H1 (cell line): ENCODE results near the gene PTER. TPM values are rescaled to one million over a fixed set of nuclear protein-coding genes. Genes with fewer than 3 reads are reported as not detected.
A peak's percentile ranks its signal among the peaks of the same experiment; 100 is the strongest.

Source experiments
- CTCF ChIA-PET: fragments of 300-600 bp; sonication (Branson Sonifier 250); formaldehyde crosslinking; loops from one replicate; lab custom pipeline; 2021; ENCODE audit not compliant: partially characterized antibody; lab: Charles Lee
- POLR2A ChIA-PET: fragments of 300-600 bp; sonication (Branson Sonifier 250); formaldehyde crosslinking; loops from one replicate; lab custom pipeline; 2021; ENCODE audit warnings: inconsistent platforms; ENCODE audit not compliant: partially characterized antibody; lab: Charles Lee
- DNase-seq, 2 experiments: peaks; one replicate each; pipeline versions ENCODE4 v3.0.0 to v3.0.0-alpha.2; 2010 to 2022; ENCODE audit warnings: low spot score in 2 of 2, low read depth in 1 of 2, mixed read lengths in 1 of 2
- FAIRE-seq: peaks from 2 replicates; lab custom pipeline; 2011; peaks lifted over from hg19 to GRCh38; lab: Jason Lieb, UNC
- H2AFZ ChIP-seq: 2 replicates; pipeline ENCODE4 v1.8.1; 2012; ENCODE audit warnings: low read length, inconsistent platforms
- H2AK5ac ChIP-seq: 2 replicates; pipeline ENCODE4 v1.6.1; 2013; ENCODE audit warnings: low read depth, low read length
- H2BK120ac ChIP-seq: replicated peaks from 2 replicates; pipeline ENCODE3; 2013; ENCODE audit warnings: low read depth, low read length, inconsistent platforms
- H2BK12ac ChIP-seq: 2 replicates; pipeline ENCODE4 v1.6.1; 2013; ENCODE audit warnings: low read depth, low read length
- H2BK15ac ChIP-seq: 2 replicates; pipeline ENCODE4 v1.6.1; 2013; ENCODE audit warnings: low read length
- H2BK20ac ChIP-seq: 2 replicates; pipeline ENCODE4 v1.6.1; 2013; ENCODE audit warnings: low read length
- H2BK5ac ChIP-seq: 2 replicates; pipeline ENCODE4 v1.6.1; 2013; ENCODE audit warnings: low read depth, low read length
- H3K14ac ChIP-seq: 2 replicates; pipeline ENCODE4 v1.6.1; 2013; ENCODE audit warnings: inconsistent platforms; ENCODE audit not compliant: insufficient read length
- H3K18ac ChIP-seq: 2 replicates; pipeline ENCODE4 v1.6.1; 2013; ENCODE audit warnings: low read length; ENCODE audit errors: extremely low read depth
- H3K23ac ChIP-seq: 2 replicates; pipeline ENCODE4 v1.6.1; 2013; ENCODE audit warnings: inconsistent platforms; ENCODE audit not compliant: insufficient read length
- H3K23me2 ChIP-seq: 2 replicates; pipeline ENCODE4 v1.6.1; 2013; ENCODE audit warnings: low read depth, low read length
- H3K27ac ChIP-seq: 2 replicates; pipeline ENCODE4 v1.6.1; 2011; ENCODE audit warnings: low read depth, low read length, inconsistent platforms
- H3K27me3 ChIP-seq, 4 experiments: replicated peaks in 1 of 4; 1 replicate in 1 of 4; 2 replicates in 3 of 4; pipeline versions ENCODE4 v1.6.1 to v1.8.1; 2011 to 2013; ENCODE audit warnings: low read length in 3 of 4, mild to moderate bottlenecking in 3 of 4, inconsistent platforms in 2 of 4, mixed read lengths in 2 of 4, moderate library complexity in 1 of 4; ENCODE audit not compliant: control insufficient read depth in 3 of 4, insufficient read depth in 3 of 4; ENCODE audit errors: extremely low read depth in 1 of 4
- H3K36me3 ChIP-seq, 4 experiments: 2 replicates each; pipeline versions ENCODE4 v1.6.1 to v1.8.1; 2011 to 2013; ENCODE audit warnings: mild to moderate bottlenecking in 4 of 4, low read length in 3 of 4, moderate library complexity in 2 of 4, control low read depth in 1 of 4, inconsistent platforms in 1 of 4; ENCODE audit not compliant: insufficient read depth in 4 of 4, control insufficient read depth in 2 of 4
- H3K4ac ChIP-seq: replicated peaks from 2 replicates; pipeline ENCODE3; 2013; ENCODE audit warnings: low read length, low read depth, mixed read lengths, inconsistent platforms; ENCODE audit not compliant: insufficient read length
- H3K4me1 ChIP-seq, 4 experiments: replicated peaks in 1 of 4; 1 replicate in 1 of 4; 2 replicates in 3 of 4; pipeline versions ENCODE4 v1.6.1 to v1.8.1; 2011 to 2013; ENCODE audit warnings: low read length in 3 of 4, inconsistent platforms in 2 of 4, mixed read lengths in 1 of 4; ENCODE audit not compliant: insufficient read depth in 4 of 4, control insufficient read depth in 3 of 4
- H3K4me2 ChIP-seq, 2 experiments: 2 replicates each; pipeline versions ENCODE4 v1.6.1 to v1.8.1; 2011 to 2013; ENCODE audit warnings: low read depth in 2 of 2, low read length in 2 of 2, control low read depth in 1 of 2, inconsistent platforms in 1 of 2, mild to moderate bottlenecking in 1 of 2; ENCODE audit not compliant: insufficient read depth in 1 of 2
- H3K4me3 ChIP-seq, 4 experiments: fragments of 200-600, 300-600 bp in 1 of 4; sonication (generic), shearing (Covaris generic), sonication (Bioruptor Twin) in 1 of 4; 2 replicates each; pipeline versions ENCODE4 v1.5.1 to v1.8.1; 2011 to 2016; ENCODE audit warnings: low read length in 4 of 4, low read depth in 3 of 4, control low read depth in 2 of 4, inconsistent platforms in 2 of 4, mild to moderate bottlenecking in 2 of 4, mixed read lengths in 1 of 4, moderate library complexity in 1 of 4; ENCODE audit not compliant: insufficient read depth in 2 of 4; ENCODE audit errors: extremely low read depth in 1 of 4
- H3K56ac ChIP-seq: replicated peaks from 2 replicates; pipeline ENCODE3; 2013; ENCODE audit warnings: low read depth, mild to moderate bottlenecking, mixed read lengths, low read length, inconsistent platforms; ENCODE audit not compliant: insufficient read length
- H3K79me1 ChIP-seq: 2 replicates; pipeline ENCODE4 v1.6.1; 2013; ENCODE audit warnings: low read depth, low read length, control low read depth
- H3K79me2 ChIP-seq, 2 experiments: 2 replicates each; pipeline versions ENCODE4 v1.6.1 to v1.8.1; 2012 to 2013; ENCODE audit warnings: low read length in 2 of 2, mild to moderate bottlenecking in 2 of 2, inconsistent platforms in 1 of 2; ENCODE audit not compliant: insufficient read depth in 2 of 2, control insufficient read depth in 1 of 2
- H3K9ac ChIP-seq, 4 experiments: replicated peaks in 1 of 4; 1 replicate in 1 of 4; 2 replicates in 3 of 4; pipeline versions ENCODE4 v1.6.1 to v1.8.1; 2011 to 2013; ENCODE audit warnings: low read depth in 3 of 4, low read length in 3 of 4, control low read depth in 2 of 4, mild to moderate bottlenecking in 2 of 4, moderate library complexity in 2 of 4, inconsistent platforms in 1 of 4; ENCODE audit errors: extremely low read depth in 1 of 4
- H3K9me3 ChIP-seq, 2 experiments: 2 replicates each; pipeline versions ENCODE4 v1.6.1 to v1.8.1; 2012 to 2013; ENCODE audit warnings: mild to moderate bottlenecking in 2 of 2, moderate library complexity in 2 of 2, control low read depth in 1 of 2, inconsistent platforms in 1 of 2, low read depth in 1 of 2, low read length in 1 of 2, mixed read lengths in 1 of 2; ENCODE audit not compliant: insufficient read depth in 2 of 2
- H4K20me1 ChIP-seq, 2 experiments: replicated peaks in 1 of 2; 2 replicates each; pipeline versions ENCODE3 to v1.8.1; 2011 to 2013; ENCODE audit warnings: inconsistent platforms in 2 of 2, low read length in 2 of 2, mild to moderate bottlenecking in 1 of 2; ENCODE audit not compliant: insufficient read depth in 2 of 2, control insufficient read depth in 1 of 2
- H4K5ac ChIP-seq: 2 replicates; pipeline ENCODE4 v1.6.1; 2013; ENCODE audit warnings: low read length, low read depth, mixed read lengths, inconsistent platforms; ENCODE audit not compliant: insufficient read length
- H4K8ac ChIP-seq: 2 replicates; pipeline ENCODE4 v1.8.0; 2013; ENCODE audit warnings: mild to moderate bottlenecking, moderate library complexity, low read length, inconsistent platforms; ENCODE audit not compliant: insufficient read depth; ENCODE audit errors: extremely low read depth
- H4K91ac ChIP-seq: replicated peaks from 2 replicates; pipeline ENCODE3; 2013; ENCODE audit warnings: low read length, mixed read lengths, inconsistent platforms; ENCODE audit not compliant: insufficient read length
- GABPA ChIP-seq: IDR thresholded peaks from 2 replicates; pipeline ENCODE4 v1.6.1; 2011; ENCODE audit warnings: mild to moderate bottlenecking, low read length, moderate library complexity, borderline replicate concordance; ENCODE audit not compliant: insufficient read depth
- MAFK ChIP-seq: IDR thresholded peaks from 2 replicates; pipeline ENCODE4 v1.6.1; 2012; ENCODE audit warnings: low read depth, mild to moderate bottlenecking, improper control_type of control experiment, low read length
- RAD21 ChIP-seq, 2 experiments: IDR thresholded peaks in 1 of 2; conservative IDR thresholded peaks in 1 of 2; 2 replicates each; pipeline ENCODE4 v1.6.1; 2011; ENCODE audit warnings: low read depth in 2 of 2, low read length in 2 of 2, improper control_type of control experiment in 1 of 2, inconsistent platforms in 1 of 2, mild to moderate bottlenecking in 1 of 2, moderate library complexity in 1 of 2
- SP1 ChIP-seq: IDR thresholded peaks from 2 replicates; pipeline ENCODE4 v1.6.1; 2011; ENCODE audit warnings: low read depth, low read length
- SRF ChIP-seq: IDR thresholded peaks from 2 replicates; pipeline ENCODE4 v1.6.1; 2011; ENCODE audit warnings: mild to moderate bottlenecking, low read depth, low read length, moderate library complexity
- ZNF274 ChIP-seq: IDR thresholded peaks from 2 replicates; pipeline ENCODE4 v1.7.0; 2012; ENCODE audit warnings: low read length, borderline replicate concordance; ENCODE audit errors: extremely low read depth
- WGBS, 2 experiments: shearing (Covaris generic) in 1 of 2; methylation state at CpG; one replicate each; pipeline versions ENCODE4 v1.1.6 to v1.1.7; 2013 to 2015; ENCODE audit warnings: low lambda C conversion rate in 2 of 2, mixed read lengths in 2 of 2, inconsistent platforms in 1 of 2, low coverage in 1 of 2, missing lambda C conversion rate in 1 of 2; ENCODE audit not compliant: insufficient replicate concordance in 2 of 2, insufficient coverage in 1 of 2, insufficient read length in 1 of 2; ENCODE audit errors: extremely low coverage in 1 of 2, missing lambda C conversion rate in 1 of 2; 5-methylcytosine and 5-hydroxymethylcytosine counted together
- polyA plus RNA-seq, 7 experiments: library from polyadenylated mRNA; depleted of rRNA in 3 of 7; stranded (reverse) in 5 of 7; unstranded in 2 of 7; fragments of >200 nt in 5 of 7; fragments of 200-250 nt in 2 of 7; gene quantifications; 1 replicate in 5 of 7; 2 replicates in 1 of 7; 4 replicates in 1 of 7; pipeline versions ENCODE4 v1.2.1 to v1.2.3, GENCODE V29; 2011 to 2013; ENCODE audit warnings: missing spikeins in 2 of 7, mixed read lengths in 2 of 7
- total RNA-seq: library from RNA; stranded (reverse); fragmentation: NEBNext Ultra II Directional; extraction: Animal tissue kit (Norgen Biotek cat#: 25700); gene quantifications from 2 replicates; pipeline ENCODE4 v1.2.1, GENCODE V29; 2021
- TF ChIP-seq, protein P1 (sequence below): IDR thresholded peaks from 2 replicates; pipeline ENCODE4 v1.6.1; 2012; ENCODE audit warnings: inconsistent platforms

The PTER gene
- total and polyA plus RNA-seq, 2 of the 8 experiments (the other 6 are each of a cell fraction or from before 2014, with no cell fraction given) = 4.4 to 7.8 TPM

DNA sequence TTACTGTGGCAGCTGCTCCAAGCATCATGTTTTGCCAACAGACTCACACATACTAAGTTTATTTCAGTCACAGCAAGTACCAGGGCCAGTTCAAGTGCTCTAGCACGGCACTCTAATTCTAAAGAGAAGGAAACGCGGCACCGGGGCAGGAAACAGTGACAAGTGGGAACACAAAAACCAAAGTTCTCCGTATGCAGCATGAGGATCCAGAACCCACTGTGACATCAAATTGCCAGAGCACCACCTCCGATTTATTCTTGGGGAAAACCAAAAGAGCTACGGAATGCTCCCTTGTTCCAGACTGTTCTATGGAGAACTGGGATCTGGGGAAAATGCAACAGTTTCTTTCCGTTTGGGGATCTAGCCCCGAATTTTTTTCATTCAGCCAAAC lies 448 bp upstream of the PTER start:
- H3K4me2 ChIP-seq = peak overlapping the region; percentile 69 to 72
- no peak overlapping the region for H3K4ac ChIP-seq
- DNase-seq = no peak
- no peak overlapping the region for H2BK12ac ChIP-seq
- TF ChIP-seq GABPA (no peak), SRF (no peak), RAD21 (IDR thresholded peaks at IDR 0.05 in 1 of 2, conservative IDR thresholded peaks at IDR 0.05 in 1 of 2; ENCODE audit: low read depth in 2 of 2, low read length in 2 of 2) (no peak), MAFK (no peak), ZNF274 (no peak), SP1 (0 out of 2 replicates have a peak, but pooled peaks have one; percentile 5)
- TF ChIP-seq, protein P1, sequence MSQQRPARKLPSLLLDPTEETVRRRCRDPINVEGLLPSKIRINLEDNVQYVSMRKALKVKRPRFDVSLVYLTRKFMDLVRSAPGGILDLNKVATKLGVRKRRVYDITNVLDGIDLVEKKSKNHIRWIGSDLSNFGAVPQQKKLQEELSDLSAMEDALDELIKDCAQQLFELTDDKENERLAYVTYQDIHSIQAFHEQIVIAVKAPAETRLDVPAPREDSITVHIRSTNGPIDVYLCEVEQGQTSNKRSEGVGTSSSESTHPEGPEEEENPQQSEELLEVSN = no peak
- TF ChIP-seq, all 59 proteins: peak for 1
- H3K4me3 ChIP-seq = peak overlapping the region; percentile 45 to 62 (median 60); a peak in 7 of 8 replicates
- CTCF ChIA-PET = interaction anchor here (1.0 kb wide), 2 partner anchors 324 to 530 kb away, joined by 3 read pairs; no protein-coding TSS in a partner anchor
- H3K79me1 ChIP-seq = no peaks in the 10 kb centered on the region
- H3K9ac ChIP-seq = peak overlapping the region in 2 of 4 experiments; percentile 38 to 43; a peak in 3 of 7 replicates
- peaks cover 0 to 5% (median 1%) of the 10 kb centered on the region in 4 experiments; a peak in 5 of 7 replicates for H3K4me1 ChIP-seq
- no peaks in the 10 kb centered on the region for H3K27me3 ChIP-seq
- no peak overlapping the region for H2BK120ac ChIP-seq
- H3K9me3 ChIP-seq = no peaks in the 10 kb centered on the region
- 5% methylated on average over 9 of the region's 9 CpGs; no CpG with 5 or more reads in 1 of the 2 experiments for WGBS, 2 experiments
- no peak overlapping the region for H3K14ac ChIP-seq
- no peak overlapping the region for H2AK5ac ChIP-seq
- no peak overlapping the region for H3K56ac ChIP-seq
- no peak overlapping the region for H2BK15ac ChIP-seq
- H3K23ac ChIP-seq = no peak overlapping the region
- no peak overlapping the region for H4K91ac ChIP-seq
- H3K18ac ChIP-seq = no peak overlapping the region
- H3K23me2 ChIP-seq = peaks cover 6% of the 10 kb centered on the region
- no peaks in the 10 kb centered on the region for H4K20me1 ChIP-seq
- 0 out of 2 replicates have a peak overlapping the region, but pooled peaks have one; percentile 80 for H2BK20ac ChIP-seq
- no peak overlapping the region for H4K8ac ChIP-seq
- H2AFZ ChIP-seq = peak overlapping the region; percentile 98
- H4K5ac ChIP-seq = no peak overlapping the region
- no peak overlapping the region for H2BK5ac ChIP-seq
- H3K27ac ChIP-seq = no peak overlapping the region
- H3K79me2 ChIP-seq = no peaks in the 10 kb centered on the region
- no peaks in the 10 kb centered on the region for H3K36me3 ChIP-seq
- POLR2A ChIA-PET = no interaction called here
- FAIRE-seq = no peak
